SK-N-SH treated with all-trans-retinoic acid at 6 μM for 48 hours (cell line): ENCODE measurements around the gene OPA3.

Experiments
- ATAC-seq: fragments of 200-7000 bp; cut with Tn5 transposase; 3 replicates; pipeline ENCODE4 v1.9.1; 2020; ENCODE audit warnings: mild to moderate bottlenecking, moderate library complexity
- ZNF70 ChIP-seq: fragments of 450-650 bp; formaldehyde crosslinking; IDR thresholded peaks from 2 replicates; pipeline ENCODE4 v1.5.0; 2020; ENCODE audit warnings: mild to moderate bottlenecking, moderate library complexity

OPA3 gene

GRCh38 chr19:45477713-45478453, 106.7 kb downstream of the OPA3 start:
- TF ChIP-seq ZNF70 (CRISPR knock-in tag), result no peak
- peak; percentile 0; the same call in 2 of the 3 replicates for ATAC-seq
